IPS-15b (cell line): ENCODE measurements around the gene CLN3.
"Not testable (repeated sequence)": the region's sequence is repeated elsewhere in the genome, so short reads cannot be mapped to it uniquely, and the experiment has no call there.

Experiments used
- H3K27me3 ChIP-seq: one replicate; pipeline ENCODE4 v1.6.1; 2013; ENCODE audit warnings: low read length; ENCODE audit not compliant: control insufficient read depth, insufficient read depth
- H3K36me3 ChIP-seq: one replicate; pipeline ENCODE4 v1.6.1; 2013; ENCODE audit warnings: low read length; ENCODE audit not compliant: control insufficient read depth, insufficient read depth
- H3K4me1 ChIP-seq: one replicate; pipeline ENCODE4 v1.6.1; 2013; ENCODE audit warnings: mild to moderate bottlenecking, low read length; ENCODE audit not compliant: control insufficient read depth, insufficient read depth
- H3K4me3 ChIP-seq: one replicate; pipeline ENCODE4 v1.5.1; 2013; ENCODE audit warnings: low read depth, low read length
- H3K9ac ChIP-seq: one replicate; pipeline ENCODE4 v1.6.1; 2013; ENCODE audit warnings: low read depth, mild to moderate bottlenecking, low read length
- H3K9me3 ChIP-seq: one replicate; pipeline ENCODE4 v1.6.1; 2013; ENCODE audit warnings: mild to moderate bottlenecking, low read length; ENCODE audit not compliant: control insufficient read depth, insufficient read depth

Gene CLN3

GRCh38 chr16:28496844-28497243 lies 5.0 kb upstream of the CLN3 start:
- no peaks in the 10 kb centered on the region for H3K9me3 ChIP-seq
- H3K4me1 ChIP-seq = no peaks in the 10 kb centered on the region
- no peaks in the 10 kb centered on the region for H3K27me3 ChIP-seq
- H3K4me3 ChIP-seq = no peak overlapping the region
- H3K9ac ChIP-seq = no peak overlapping the region
- H3K36me3 ChIP-seq = no peaks in the 10 kb centered on the region

GRCh38 chr16:28495795-28496749 lies 4.2 kb upstream of the CLN3 start:
- no peaks in the 10 kb centered on the region for H3K9me3 ChIP-seq
- no peaks in the 10 kb centered on the region for H3K4me1 ChIP-seq
- H3K27me3 ChIP-seq = no peaks in the 10 kb centered on the region
- no peak overlapping the region for H3K4me3 ChIP-seq
- H3K36me3 ChIP-seq = no peaks in the 10 kb centered on the region
- H3K9ac ChIP-seq = no peak overlapping the region

- H3K4me1 ChIP-seq = no peaks in the 10 kb centered on the region
- H3K36me3 ChIP-seq = no peaks in the 10 kb centered on the region
- H3K9ac ChIP-seq = no peak overlapping the region
- no peaks in the 10 kb centered on the region for H3K27me3 ChIP-seq
- H3K9me3 ChIP-seq = no peaks in the 10 kb centered on the region
- H3K4me3 ChIP-seq = no peak overlapping the region
Measured at GRCh38 chr16:28495098-28495793, 3.4 kb upstream of the CLN3 start.

- Histone ChIP-seq H3K4me1 (no peaks in the 10 kb centered on the region), H3K9me3 (no peaks in the 10 kb centered on the region), H3K4me3 (no peak within 1 kb of the TSS), H3K9ac (no peak within 1 kb of the TSS), H3K27me3 (no peaks in the 10 kb centered on the region), H3K36me3 (no peaks in the 10 kb centered on the region)
Measured at GRCh38 chr16:28494121-28494851, 2.4 kb upstream of the CLN3 start, which contains the start of gene APOBR. APOBR (plus strand) TSS chr16:28494643; CDS start chr16:28494682, 39 bp downstream.

GRCh38 chr16:28492511-28492910 lies 637 bp upstream of the CLN3 start:
- Histone ChIP-seq H3K4me3 (peak overlapping the region; percentile 83), H3K9ac (peak overlapping the region; percentile 4), H3K9me3 (no peaks in the 10 kb centered on the region), H3K27me3 (no peaks in the 10 kb centered on the region), H3K36me3 (no peaks in the 10 kb centered on the region), H3K4me1 (no peaks in the 10 kb centered on the region)

- Histone ChIP-seq H3K9ac (no peak overlapping the region), H3K4me3 (peak overlapping the region; percentile 83), H3K4me1 (no peaks in the 10 kb centered on the region), H3K9me3 (no peaks in the 10 kb centered on the region), H3K36me3 (peaks cover 1% of the 10 kb centered on the region), H3K27me3 (no peaks in the 10 kb centered on the region)
Measured at GRCh38 chr16:28491230-28491969, 474 bp downstream of the CLN3 start.

- H3K36me3 ChIP-seq = peaks cover 10% of the 10 kb centered on the region
Measured at GRCh38 chr16:28486266-28486665, 5.6 kb downstream of the CLN3 start.

GRCh38 chr16:28483361-28483760 lies 8.5 kb downstream of the CLN3 start:
- H3K4me3 ChIP-seq, H3K4me1 ChIP-seq, H3K27me3 ChIP-seq, H3K36me3 ChIP-seq, H3K9me3 ChIP-seq, H3K9ac ChIP-seq: not testable (repeated sequence)

More at GRCh38 chr16:28486266-28486665, 5.6 kb downstream of the CLN3 start:
- no peaks in the 10 kb centered on the region for H3K9me3 ChIP-seq
- no peaks in the 10 kb centered on the region for H3K27me3 ChIP-seq
- no peak overlapping the region for H3K9ac ChIP-seq
- H3K4me1 ChIP-seq = no peaks in the 10 kb centered on the region
- no peak overlapping the region for H3K4me3 ChIP-seq

- H3K9ac ChIP-seq = no peak overlapping the region
- H3K4me3 ChIP-seq = no peak overlapping the region
- H3K36me3 ChIP-seq = peaks cover 13% of the 10 kb centered on the region
- no peaks in the 10 kb centered on the region for H3K27me3 ChIP-seq
- no peaks in the 10 kb centered on the region for H3K4me1 ChIP-seq
- no peaks in the 10 kb centered on the region for H3K9me3 ChIP-seq
Measured at GRCh38 chr16:28482026-28482425, 9.8 kb downstream of the CLN3 start.

- Histone ChIP-seq H3K27me3 (no peaks in the 10 kb centered on the region), H3K4me1 (no peaks in the 10 kb centered on the region), H3K9ac (no peak overlapping the region), H3K9me3 (no peaks in the 10 kb centered on the region), H3K4me3 (no peak overlapping the region), H3K36me3 (peaks cover 10% of the 10 kb centered on the region)
Measured at GRCh38 chr16:28478506-28479180, 13.2 kb downstream of the CLN3 start.
